CD4-positive, alpha-beta T cell (primary cell): Measurements from ENCODE around the gene KCNN3. TPM values are rescaled to one million over a fixed set of nuclear protein-coding genes. Genes with fewer than 3 reads are reported as not detected.

Source experiments
- ATAC-seq: fragments of 200-7000 bp; cut with Tn5 transposase; one replicate; pipeline ENCODE4 v1.10.0; 2022; ENCODE audit warnings: mild to moderate bottlenecking; ENCODE audit not compliant: poor library complexity
- CTCF ChIA-PET: fragments of 350-600 bp; sonication (Branson Sonifier 250); formaldehyde crosslinking; loops from one replicate; lab custom pipeline; 2021; ENCODE audit warnings: antibody characterized with exemption, inconsistent platforms; lab: Charles Lee
- POLR2A ChIA-PET: fragments of 350-600 bp; sonication (Branson Sonifier 250); formaldehyde crosslinking; loops from one replicate; lab custom pipeline; 2021; ENCODE audit warnings: antibody characterized with exemption, inconsistent platforms; lab: Charles Lee
- DNase-seq, 14 experiments: peaks; one replicate each; pipeline ENCODE4 v3.0.0-alpha.2; 2013 to 2020; ENCODE audit warnings: mixed read lengths in 2 of 14
- H3K27ac ChIP-seq, 2 donors: one replicate each; pipeline versions ENCODE4 v1.5.1 to v1.7.0; 2013; ENCODE audit warnings: low read length in 2 of 2, low read depth in 1 of 2, mild to moderate bottlenecking in 1 of 2
- H3K27me3 ChIP-seq, 2 experiments: 1 replicate in 1 of 2; 2 replicates in 1 of 2; pipeline versions ENCODE4 v1.6.1 to v1.7.0; 2013; ENCODE audit warnings: low read length in 2 of 2, control low read depth in 1 of 2, mild to moderate bottlenecking in 1 of 2, moderate library complexity in 1 of 2; ENCODE audit not compliant: insufficient read depth in 2 of 2, control insufficient read depth in 1 of 2
- H3K36me3 ChIP-seq: one replicate; pipeline ENCODE4 v1.6.1; 2013; ENCODE audit warnings: low read length, control low read depth; ENCODE audit not compliant: insufficient read depth
- H3K4me1 ChIP-seq: one replicate; pipeline ENCODE4 v1.6.1; 2013; ENCODE audit warnings: low read length, control low read depth; ENCODE audit not compliant: insufficient read depth
- H3K4me3 ChIP-seq: one replicate; pipeline ENCODE4 v1.5.1; 2013; ENCODE audit warnings: mild to moderate bottlenecking, low read length, moderate library complexity
- H3K9me3 ChIP-seq, 2 experiments: 1 replicate in 1 of 2; 2 replicates in 1 of 2; pipeline versions ENCODE4 v1.6.1 to v1.7.0; 2013; ENCODE audit warnings: low read length in 2 of 2, mild to moderate bottlenecking in 2 of 2, control low read depth in 1 of 2, moderate library complexity in 1 of 2; ENCODE audit not compliant: control insufficient read depth in 1 of 2, insufficient read depth in 1 of 2
- H3K27ac Mint-ChIP-seq: one replicate; pipeline ENCODE4 v1.8.0; 2020; ENCODE audit warnings: mixed read lengths
- H3K27me3 Mint-ChIP-seq: one replicate; pipeline ENCODE4 v1.8.0; 2021; ENCODE audit warnings: mixed read lengths
- H3K36me3 Mint-ChIP-seq: one replicate; pipeline ENCODE4 v1.8.0; 2021; ENCODE audit warnings: low read depth, mixed read lengths
- H3K4me1 Mint-ChIP-seq: one replicate; pipeline ENCODE4 v1.8.0; 2021; ENCODE audit warnings: low read depth, mixed read lengths
- H3K4me3 Mint-ChIP-seq: one replicate; pipeline ENCODE4 v1.8.0; 2020; ENCODE audit warnings: mild to moderate bottlenecking, mixed read lengths
- H3K9me3 Mint-ChIP-seq: one replicate; pipeline ENCODE4 v1.8.0; 2020; ENCODE audit warnings: mixed read lengths
- intact Hi-C, 2 experiments: fragments of 100-400 bp; cut with DNase I in 1 of 2; cut with micrococcal nuclease in 1 of 2; formaldehyde crosslinking; loops; one replicate each; pipeline versions ENCODE4 v1.15.1 to v1.9.0; 2023 to 2025; cut with DNase I, micrococcal nuclease
- total RNA-seq, 174 experiments: library from RNA in 2 of 174; stranded (reverse) in 2 of 174; gene quantifications; one replicate each; pipeline ENCODE4 v1.2.3 and lab custom pipeline; 2021 to 2026
- TF ChIP-seq, protein P1 (sequence below): fragments of 200-600 bp; IDR thresholded peaks from one replicate; pipeline ENCODE4 v1.8.0; 2022; ENCODE audit warnings: antibody characterized with exemption, mild to moderate bottlenecking

Gene KCNN3
- total RNA-seq, 2 experiments from 2014 or later, result not detected

DNA sequence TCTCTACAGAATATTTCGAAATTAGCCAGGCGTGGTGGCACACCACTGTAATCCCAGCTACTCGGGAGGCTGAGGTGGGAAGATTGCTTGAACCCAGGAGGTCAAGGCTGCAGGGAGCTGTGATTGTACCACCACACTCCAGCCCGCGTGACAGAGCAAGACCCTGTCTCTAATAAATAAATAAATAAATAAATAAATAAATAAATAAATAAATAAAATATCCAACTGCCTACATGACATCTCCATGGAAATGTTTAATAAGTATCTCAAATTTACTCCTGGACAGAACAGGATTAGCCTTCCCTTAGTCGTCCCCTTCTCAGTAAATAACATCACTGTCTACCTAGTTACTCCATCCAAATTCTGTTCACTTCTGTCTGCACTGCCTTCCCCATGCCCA lies 29.0 kb upstream of the KCNN3 start:
- Mint-ChIP-seq H3K27ac (no peak overlapping the region), H3K27me3 (no peaks in the 10 kb centered on the region), H3K36me3 (no peaks in the 10 kb centered on the region), H3K4me3 (no peak overlapping the region), H3K4me1 (no peaks in the 10 kb centered on the region), H3K9me3 (no peaks in the 10 kb centered on the region)
- ATAC-seq, result no peak
- Histone ChIP-seq H3K27ac (no peak overlapping the region), H3K9me3 (no peaks in the 10 kb centered on the region), H3K36me3 (no peaks in the 10 kb centered on the region), H3K27me3 (peaks cover 0 to 2% of the 10 kb centered on the region in 2 experiments), H3K4me1 (no peaks in the 10 kb centered on the region), H3K4me3 (no peak overlapping the region)
- no peak for DNase-seq
- intact Hi-C loops, result no loop called here
- ChIA-PET POLR2A (no interaction called here), CTCF (no interaction called here)
- TF ChIP-seq, protein P1, sequence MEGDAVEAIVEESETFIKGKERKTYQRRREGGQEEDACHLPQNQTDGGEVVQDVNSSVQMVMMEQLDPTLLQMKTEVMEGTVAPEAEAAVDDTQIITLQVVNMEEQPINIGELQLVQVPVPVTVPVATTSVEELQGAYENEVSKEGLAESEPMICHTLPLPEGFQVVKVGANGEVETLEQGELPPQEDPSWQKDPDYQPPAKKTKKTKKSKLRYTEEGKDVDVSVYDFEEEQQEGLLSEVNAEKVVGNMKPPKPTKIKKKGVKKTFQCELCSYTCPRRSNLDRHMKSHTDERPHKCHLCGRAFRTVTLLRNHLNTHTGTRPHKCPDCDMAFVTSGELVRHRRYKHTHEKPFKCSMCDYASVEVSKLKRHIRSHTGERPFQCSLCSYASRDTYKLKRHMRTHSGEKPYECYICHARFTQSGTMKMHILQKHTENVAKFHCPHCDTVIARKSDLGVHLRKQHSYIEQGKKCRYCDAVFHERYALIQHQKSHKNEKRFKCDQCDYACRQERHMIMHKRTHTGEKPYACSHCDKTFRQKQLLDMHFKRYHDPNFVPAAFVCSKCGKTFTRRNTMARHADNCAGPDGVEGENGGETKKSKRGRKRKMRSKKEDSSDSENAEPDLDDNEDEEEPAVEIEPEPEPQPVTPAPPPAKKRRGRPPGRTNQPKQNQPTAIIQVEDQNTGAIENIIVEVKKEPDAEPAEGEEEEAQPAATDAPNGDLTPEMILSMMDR, result no peak

DNA sequence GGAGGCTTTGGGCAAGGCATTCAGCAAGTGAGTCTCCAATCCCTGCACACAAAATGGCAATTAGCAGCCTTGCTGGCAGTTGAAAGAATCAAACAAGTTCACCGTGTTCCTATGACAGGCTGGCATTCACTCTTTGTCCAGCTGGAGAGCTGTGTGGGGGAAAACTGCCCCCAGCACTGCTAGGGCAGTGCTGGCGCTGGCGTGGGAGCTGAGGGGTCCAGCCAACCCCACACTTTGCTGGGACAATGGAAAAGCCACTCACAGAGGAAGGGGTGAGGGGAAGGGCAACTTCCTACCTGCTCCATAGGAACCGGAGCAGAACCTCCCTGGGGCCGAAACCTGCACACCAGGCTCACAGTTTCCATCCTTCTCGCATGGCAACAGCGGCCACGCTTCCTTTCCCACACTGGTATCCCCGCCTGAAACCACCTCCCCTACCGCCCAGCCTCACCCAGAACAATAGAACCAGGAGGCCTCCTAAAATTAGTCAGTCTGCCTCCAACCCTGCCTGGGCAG lies 26.7 kb upstream of the KCNN3 start:
- Mint-ChIP-seq H3K36me3 (no peaks in the 10 kb centered on the region), H3K4me3 (no peak overlapping the region), H3K4me1 (no peaks in the 10 kb centered on the region), H3K9me3 (no peaks in the 10 kb centered on the region), H3K27ac (no peak overlapping the region), H3K27me3 (no peaks in the 10 kb centered on the region)
- H3K36me3 ChIP-seq, result no peaks in the 10 kb centered on the region
- ChIA-PET POLR2A (no interaction called here), CTCF (interaction anchor here (0.9 kb wide), 1 partner anchor 242 kb away, joined by 3 read pairs; no protein-coding TSS in a partner anchor)
- H3K27me3 ChIP-seq, result peaks cover 0 to 2% of the 10 kb centered on the region in 2 experiments
- intact Hi-C loops, result no loop called here
- DNase-seq (no peak), ATAC-seq (no peak)
- H3K9me3 ChIP-seq, result no peaks in the 10 kb centered on the region
- no peak overlapping the region for H3K4me3 ChIP-seq
- TF ChIP-seq, protein P1, result no peak
- no peak overlapping the region for H3K27ac ChIP-seq
- H3K4me1 ChIP-seq, result no peaks in the 10 kb centered on the region

DNA sequence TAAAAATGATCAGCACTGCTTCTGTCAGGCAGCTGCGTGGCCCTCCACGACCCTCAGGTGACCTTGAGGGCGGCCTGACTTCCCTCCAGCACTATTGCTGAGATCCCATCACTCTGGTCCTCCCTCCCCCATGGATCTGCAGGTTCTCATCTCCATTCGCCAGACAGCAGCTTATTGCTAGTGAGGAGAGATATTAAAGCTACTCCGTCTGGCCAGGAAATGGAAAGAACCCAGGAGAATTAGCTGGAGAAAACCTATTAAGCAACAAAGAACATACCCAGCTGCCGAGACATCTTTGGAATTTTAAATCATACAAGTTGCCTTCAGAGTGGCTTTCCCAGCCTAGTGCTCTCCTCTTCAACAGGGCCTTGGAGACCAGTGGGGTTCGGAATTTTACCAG lies 25.7 kb upstream of the KCNN3 start:
- CTCF ChIA-PET, result no interaction called here
- Mint-ChIP-seq H3K27me3 (no peaks in the 10 kb centered on the region), H3K36me3 (no peaks in the 10 kb centered on the region), H3K4me3 (no peak overlapping the region), H3K4me1 (no peaks in the 10 kb centered on the region), H3K27ac (no peak overlapping the region), H3K9me3 (no peaks in the 10 kb centered on the region)
- Histone ChIP-seq H3K27ac (no peak overlapping the region), H3K4me1 (no peaks in the 10 kb centered on the region), H3K4me3 (no peak overlapping the region), H3K9me3 (no peaks in the 10 kb centered on the region), H3K27me3 (peaks cover 0 to 2% of the 10 kb centered on the region in 2 experiments), H3K36me3 (no peaks in the 10 kb centered on the region)
- intact Hi-C loops, result no loop called here
- no peak for ATAC-seq
- no peak for DNase-seq
- TF ChIP-seq, protein P1, result no peak
- POLR2A ChIA-PET, result interaction anchor here (0.6 kb wide), 1 partner anchor 205 kb away, joined by 3 read pairs; no protein-coding TSS in a partner anchor
